Lower leg skin (tissue), 4 donors: ENCODE data around the gene MMEL1. TPM values are rescaled to one million over a fixed set of nuclear protein-coding genes. Genes with fewer than 3 reads are reported as not detected.
"Not testable (repeated sequence)": the region's sequence is repeated elsewhere in the genome, so short reads cannot be mapped to it uniquely, and the experiment has no call there.

ENCODE experiments used
- DNase-seq, 2 donors: peaks; one replicate each; pipeline ENCODE4 v3.0.0-alpha.2; 2019; ENCODE audit warnings: low spot score in 2 of 2
- H3K4me3 ChIP-seq: fragments of 200-600 bp; sonication (generic); 2 replicates; pipeline ENCODE4 v1.5.1; 2017; ENCODE audit warnings: mild to moderate bottlenecking, low read depth; ENCODE audit not compliant: poor library complexity, severe bottlenecking
- POLR2A ChIP-seq, 2 donors: fragments of 450-650 bp; IDR thresholded peaks; one replicate each; pipeline ENCODE4 v1.6.1; 2016 to 2017; ENCODE audit warnings: antibody characterized with exemption in 2 of 2, mild to moderate bottlenecking in 1 of 2, moderate library complexity in 1 of 2
- WGBS, 2 donors: methylation state at CpG; one replicate each; pipeline ENCODE4 v1.1.5; 2018; 5-methylcytosine and 5-hydroxymethylcytosine counted together
- intact Hi-C: fragments of 100-400 bp; cut with DNase I; formaldehyde crosslinking; loops from one replicate; pipeline ENCODE4 v1.15.0; 2023; ENCODE audit warnings: low total_unique reads
- total RNA-seq, 4 donors: library from RNA; depleted of rRNA; stranded (reverse); fragments of >200 nt; gene quantifications; one replicate each; pipeline ENCODE4 v1.1.0, GENCODE V29; 2016
- TF ChIP-seq, protein P1 (sequence below), 3 donors: fragments of 450-650 bp; IDR thresholded peaks; one replicate each; pipeline ENCODE4 v1.5.1; 2016; ENCODE audit warnings: antibody characterized with exemption in 3 of 3, mild to moderate bottlenecking in 3 of 3, moderate library complexity in 2 of 3

The MMEL1 gene, protein sequence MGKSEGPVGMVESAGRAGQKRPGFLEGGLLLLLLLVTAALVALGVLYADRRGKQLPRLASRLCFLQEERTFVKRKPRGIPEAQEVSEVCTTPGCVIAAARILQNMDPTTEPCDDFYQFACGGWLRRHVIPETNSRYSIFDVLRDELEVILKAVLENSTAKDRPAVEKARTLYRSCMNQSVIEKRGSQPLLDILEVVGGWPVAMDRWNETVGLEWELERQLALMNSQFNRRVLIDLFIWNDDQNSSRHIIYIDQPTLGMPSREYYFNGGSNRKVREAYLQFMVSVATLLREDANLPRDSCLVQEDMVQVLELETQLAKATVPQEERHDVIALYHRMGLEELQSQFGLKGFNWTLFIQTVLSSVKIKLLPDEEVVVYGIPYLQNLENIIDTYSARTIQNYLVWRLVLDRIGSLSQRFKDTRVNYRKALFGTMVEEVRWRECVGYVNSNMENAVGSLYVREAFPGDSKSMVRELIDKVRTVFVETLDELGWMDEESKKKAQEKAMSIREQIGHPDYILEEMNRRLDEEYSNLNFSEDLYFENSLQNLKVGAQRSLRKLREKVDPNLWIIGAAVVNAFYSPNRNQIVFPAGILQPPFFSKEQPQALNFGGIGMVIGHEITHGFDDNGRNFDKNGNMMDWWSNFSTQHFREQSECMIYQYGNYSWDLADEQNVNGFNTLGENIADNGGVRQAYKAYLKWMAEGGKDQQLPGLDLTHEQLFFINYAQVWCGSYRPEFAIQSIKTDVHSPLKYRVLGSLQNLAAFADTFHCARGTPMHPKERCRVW
- total RNA-seq = 1 to 10 TPM in 3 of 4 donors, under 1 TPM in 1; 0.27 to 3.5 (median 1.6) TPM

DNA sequence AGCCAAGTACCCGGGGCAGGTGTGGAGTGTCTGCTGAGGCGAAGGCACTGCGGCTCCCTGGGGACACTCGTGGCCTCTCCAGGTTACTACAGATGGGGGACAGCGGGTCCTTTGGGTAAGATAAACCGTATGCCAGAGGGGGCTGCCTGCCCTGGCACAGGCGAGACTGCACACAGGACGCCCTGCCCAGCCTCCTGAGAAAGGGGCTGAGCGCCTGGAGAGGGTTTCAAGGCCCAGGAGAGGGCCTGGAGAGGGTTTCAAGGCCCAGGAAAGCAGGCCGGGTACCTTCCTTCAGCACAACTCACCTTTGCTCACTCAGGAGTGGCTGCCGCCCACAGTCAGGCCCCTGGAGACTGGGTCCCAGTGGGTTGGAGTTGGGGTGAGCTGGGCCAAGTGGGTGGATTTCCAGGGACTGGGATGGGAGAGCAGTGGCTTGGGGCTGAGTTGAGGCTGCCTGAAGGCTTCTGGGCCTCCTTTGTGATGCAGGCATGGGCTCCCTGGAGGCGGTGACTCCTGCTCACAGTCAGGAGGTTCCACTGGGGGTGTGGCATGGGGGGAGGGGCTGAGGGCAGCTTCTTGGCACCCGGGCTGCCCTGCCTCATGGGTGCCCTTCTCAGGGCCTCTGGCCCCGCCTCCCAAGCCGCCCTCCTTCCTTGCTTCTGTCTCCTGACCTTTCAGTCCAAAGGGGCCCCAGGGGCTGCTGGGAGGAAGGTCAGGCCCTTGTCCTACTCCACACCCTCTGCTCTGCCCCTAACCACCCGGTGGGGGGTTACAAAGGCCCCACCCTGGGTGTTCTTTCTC lies at the start of gene MMEL1:
MMEL1 (minus strand) TSS at position 456 of the 801 bp plus-strand sequence. CDS start 3,532 bp downstream, outside the sequence.
- intact Hi-C loops = no loop called here
- no peak for TF ChIP-seq POLR2A (IDR thresholded peaks at IDR 0.05)
- TF ChIP-seq, protein P1, sequence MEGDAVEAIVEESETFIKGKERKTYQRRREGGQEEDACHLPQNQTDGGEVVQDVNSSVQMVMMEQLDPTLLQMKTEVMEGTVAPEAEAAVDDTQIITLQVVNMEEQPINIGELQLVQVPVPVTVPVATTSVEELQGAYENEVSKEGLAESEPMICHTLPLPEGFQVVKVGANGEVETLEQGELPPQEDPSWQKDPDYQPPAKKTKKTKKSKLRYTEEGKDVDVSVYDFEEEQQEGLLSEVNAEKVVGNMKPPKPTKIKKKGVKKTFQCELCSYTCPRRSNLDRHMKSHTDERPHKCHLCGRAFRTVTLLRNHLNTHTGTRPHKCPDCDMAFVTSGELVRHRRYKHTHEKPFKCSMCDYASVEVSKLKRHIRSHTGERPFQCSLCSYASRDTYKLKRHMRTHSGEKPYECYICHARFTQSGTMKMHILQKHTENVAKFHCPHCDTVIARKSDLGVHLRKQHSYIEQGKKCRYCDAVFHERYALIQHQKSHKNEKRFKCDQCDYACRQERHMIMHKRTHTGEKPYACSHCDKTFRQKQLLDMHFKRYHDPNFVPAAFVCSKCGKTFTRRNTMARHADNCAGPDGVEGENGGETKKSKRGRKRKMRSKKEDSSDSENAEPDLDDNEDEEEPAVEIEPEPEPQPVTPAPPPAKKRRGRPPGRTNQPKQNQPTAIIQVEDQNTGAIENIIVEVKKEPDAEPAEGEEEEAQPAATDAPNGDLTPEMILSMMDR (IDR thresholded peaks at IDR 0.05) = no peak
- DNase-seq = no peak
- H3K4me3 ChIP-seq = no peak within 1 kb of the TSS
- 65 to 70% methylated on average over 15 to 16 of the region's 16 CpGs for WGBS, 2 donors

DNA sequence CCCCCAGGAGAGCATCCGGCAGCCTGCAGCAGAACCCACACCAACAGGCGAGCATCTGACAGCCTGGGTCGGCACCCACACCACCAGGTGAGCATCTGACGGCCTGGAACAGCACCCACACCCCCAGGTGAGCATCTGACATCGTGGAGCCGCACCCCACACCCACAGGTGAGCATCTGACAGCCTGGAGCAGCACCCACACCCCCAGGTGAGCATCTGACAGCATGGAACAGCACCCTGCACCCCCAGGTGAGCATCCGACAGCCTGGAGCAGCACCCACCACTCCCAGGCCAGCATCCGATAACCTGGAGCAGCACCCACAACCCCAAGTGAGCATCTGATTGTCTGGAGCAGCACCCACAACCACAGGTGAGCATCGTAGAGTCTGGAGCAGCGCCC lies 43.9 kb upstream of the MMEL1 start:
- H3K4me3 ChIP-seq, DNase-seq, intact Hi-C loops: not testable (repeated sequence)
- WGBS, 2 donors = no CpG with 5 or more reads among the region's 10 CpGs

DNA sequence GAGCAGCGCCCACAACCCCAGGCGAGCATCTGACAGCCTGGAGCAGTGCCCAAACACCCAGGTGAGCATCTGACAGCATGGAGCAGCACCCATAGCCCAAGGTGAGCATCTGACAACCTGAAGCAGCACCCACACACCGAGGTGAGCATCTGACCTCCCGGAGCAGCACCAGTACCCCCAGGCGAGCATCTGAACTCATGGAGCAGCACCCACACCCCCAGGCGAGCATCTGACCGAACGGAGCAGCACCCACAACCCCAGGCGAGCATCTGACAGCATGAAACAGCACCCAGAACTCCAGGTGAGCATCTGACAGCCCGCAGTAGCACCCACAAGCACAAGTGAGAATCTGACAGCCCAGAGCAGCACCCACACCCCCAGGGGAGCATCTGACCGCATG lies 38.8 kb upstream of the MMEL1 start:
- DNase-seq, H3K4me3 ChIP-seq, intact Hi-C loops: not testable (repeated sequence)
- 59% methylated on average over 7 to 9 of the region's 11 CpGs for whole genome bisulfite sequencing, 2 donors

- 49 to 62% methylated on average over 6 to 7 of the region's 8 CpGs for WGBS, 2 donors
- H3K4me3 ChIP-seq, intact Hi-C loops: not testable (repeated sequence)
- peak in 1 of 2 donors; percentile 76 for DNase-seq
Measured at GRCh38 chr1:2659806-2660205, 27.0 kb upstream of the MMEL1 start.

DNA sequence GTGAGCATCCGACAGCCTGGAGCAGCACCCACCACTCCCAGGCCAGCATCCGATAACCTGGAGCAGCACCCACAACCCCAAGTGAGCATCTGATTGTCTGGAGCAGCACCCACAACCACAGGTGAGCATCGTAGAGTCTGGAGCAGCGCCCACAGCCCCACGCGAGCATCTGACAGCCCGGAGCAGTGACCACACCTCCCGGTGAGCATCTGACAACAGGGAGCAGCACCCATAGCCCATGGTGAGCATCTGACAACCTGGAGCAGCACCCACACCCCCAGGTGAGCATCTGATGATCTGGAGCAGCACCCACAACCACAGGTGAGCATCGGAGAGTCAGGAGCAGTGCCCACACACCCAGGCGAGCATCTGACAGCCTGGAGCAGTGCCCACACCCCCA lies 25.1 kb upstream of the MMEL1 start:
- H3K4me3 ChIP-seq, intact Hi-C loops, DNase-seq: not testable (repeated sequence)
- WGBS, 2 donors = 79% methylated on average over 8 of the region's 10 CpGs; no CpG with 5 or more reads in 1 of the 2 donors

DNA sequence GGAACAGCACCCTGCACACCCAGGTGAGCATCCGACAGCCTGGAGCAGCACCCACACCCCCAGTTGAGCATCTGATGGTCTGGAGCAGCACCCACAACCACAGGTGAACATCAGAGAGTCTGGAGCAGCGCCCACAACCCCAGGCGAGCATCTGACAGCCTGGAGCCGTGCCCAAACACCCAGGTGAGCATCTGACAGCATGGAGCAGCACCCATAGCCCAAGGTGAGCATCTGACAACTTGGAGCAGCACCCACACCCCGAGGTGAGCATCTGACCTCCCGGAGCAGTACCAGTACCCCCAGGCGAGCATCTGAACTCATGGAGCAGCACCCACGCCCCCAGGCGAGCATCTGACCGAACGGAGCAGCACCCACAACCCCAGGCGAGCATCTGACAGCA lies 24.3 kb upstream of the MMEL1 start:
- 54% methylated on average over 12 of the region's 12 CpGs; no CpG with 5 or more reads in 1 of the 2 donors for WGBS, 2 donors
- intact Hi-C loops, H3K4me3 ChIP-seq: not testable (repeated sequence)
- peak in 1 of 2 donors; percentile 10 for DNase-seq

DNA sequence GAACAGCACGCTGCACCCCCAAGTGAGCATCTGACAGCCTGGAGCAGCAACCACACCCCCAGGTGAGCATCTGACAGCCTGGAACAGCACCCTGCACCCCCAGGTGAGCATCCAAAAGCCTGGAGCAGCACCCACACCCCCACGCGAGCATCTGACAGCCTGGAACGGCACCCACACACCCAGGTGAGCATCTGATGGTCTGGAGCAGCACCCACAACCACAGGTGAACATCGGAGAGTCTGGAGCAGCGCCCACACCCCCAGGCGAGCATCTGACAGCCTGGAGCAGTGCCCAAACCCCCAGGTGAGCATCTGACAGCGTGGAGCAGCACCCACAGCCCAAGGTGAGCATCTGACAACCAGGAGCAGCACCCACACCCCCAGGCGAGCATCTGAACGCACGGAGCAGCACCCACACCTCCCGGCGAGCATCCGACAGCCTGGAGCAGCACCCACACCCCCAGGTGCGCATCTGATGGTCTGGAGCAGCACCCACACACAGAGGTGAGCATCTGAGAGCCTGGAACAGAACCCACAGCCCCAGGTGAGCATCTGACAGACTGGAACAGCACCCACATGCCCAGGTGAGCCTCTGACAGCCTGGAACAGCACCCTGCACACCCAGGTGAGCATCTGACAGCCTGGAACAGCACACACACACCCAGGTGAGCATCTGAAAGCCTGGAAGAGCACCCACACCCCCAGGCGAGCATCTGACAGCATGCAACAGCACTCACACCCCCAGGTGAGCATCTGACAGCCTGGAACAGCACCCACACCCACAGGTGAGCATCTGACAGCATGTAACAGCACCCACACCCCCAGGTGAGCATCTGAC lies 23.0 kb upstream of the MMEL1 start:
- intact Hi-C loops, H3K4me3 ChIP-seq: not testable (repeated sequence)
- WGBS, 2 donors = 26 to 41% methylated on average over 16 of the region's 16 CpGs
- DNase-seq = peak; percentile 19 to 92

GRCh38 chr1:2654443-2654948 lies 21.7 kb upstream of the MMEL1 start:
- DNase-seq = peak in 1 of 2 donors; percentile 88
- intact Hi-C loops, H3K4me3 ChIP-seq: not testable (repeated sequence)
- 34 to 39% methylated on average over 14 of the region's 14 CpGs for WGBS, 2 donors

- WGBS, 2 donors = 36 to 39% methylated on average over 14 of the region's 14 CpGs
Measured at GRCh38 chr1:2653741-2654442, 21.1 kb upstream of the MMEL1 start.

GRCh38 chr1:2652926-2653571 lies 20.2 kb upstream of the MMEL1 start:
- 21 to 29% methylated on average over 12 of the region's 12 CpGs for WGBS, 2 donors
- intact Hi-C loops, H3K4me3 ChIP-seq: not testable (repeated sequence)
- DNase-seq = peak in 1 of 2 donors; percentile 89

More at GRCh38 chr1:2653741-2654442, 21.1 kb upstream of the MMEL1 start:
- intact Hi-C loops, H3K4me3 ChIP-seq: not testable (repeated sequence)
- DNase-seq = peak in 1 of 2 donors; percentile 95

DNA sequence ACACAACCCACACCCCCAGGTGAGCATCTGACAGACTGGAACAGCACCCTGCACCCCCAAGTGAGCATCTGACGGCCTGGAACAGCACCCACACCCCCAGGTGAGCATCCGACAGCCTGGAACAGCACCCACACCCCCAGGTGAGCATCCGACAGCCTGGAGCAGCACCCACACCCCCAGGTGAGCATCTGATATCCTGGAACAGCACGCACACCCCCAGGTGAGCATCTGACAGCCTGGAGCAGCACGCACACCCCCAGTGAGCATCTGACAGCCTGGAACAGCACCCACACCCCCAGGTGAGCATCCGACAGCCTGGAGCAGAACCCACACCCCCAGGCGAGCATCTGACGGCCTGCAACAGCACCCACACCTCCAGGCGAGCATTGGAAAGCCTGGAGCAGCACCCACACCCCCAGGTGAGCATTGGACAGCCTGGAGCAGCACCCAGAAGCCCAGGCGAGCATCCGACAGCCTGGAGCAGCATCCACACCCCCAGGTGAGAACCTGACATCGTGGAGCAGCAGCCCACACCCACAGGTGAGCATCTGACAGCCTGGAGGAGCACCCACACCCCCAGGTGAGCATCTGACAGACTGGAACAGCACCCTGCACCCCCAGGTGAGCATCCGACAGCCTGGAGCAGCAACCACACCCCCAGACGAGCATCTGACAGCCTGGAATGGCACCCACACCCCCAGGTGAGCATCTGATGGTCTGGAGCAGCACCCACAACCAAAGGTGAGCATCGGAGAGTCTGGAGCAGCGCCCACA lies 19.5 kb upstream of the MMEL1 start:
- DNase-seq = peak in 1 of 2 donors; percentile 86
- 35% methylated on average over 15 to 16 of the region's 16 CpGs for WGBS, 2 donors
- H3K4me3 ChIP-seq, intact Hi-C loops: not testable (repeated sequence)
